ENCODE results near the gene PRR35.

GRCh38 chr16:606656-607307 lies 46.6 kb downstream of the PRR35 start:
- TF ChIP-seq CTCF (IDR thresholded peaks at IDR 0.05; ENCODE audit: low read length) (no peak), EZH2 (IDR thresholded peaks at IDR 0.05; ENCODE audit: borderline replicate concordance, low read length) (no peak)

All from OCI-LY1 (cell line).